K562 (cell line): ENCODE results near the gene EIF3K. TPM values are rescaled to one million over a fixed set of nuclear protein-coding genes. Genes with fewer than 3 reads are reported as not detected.

ENCODE experiments used
- ARID3B ChIP-seq: fragments of 250-450 bp; sonication (Bioruptor Pico); IDR thresholded peaks from 2 replicates; pipeline ENCODE4 v1.4.0; 2020; ENCODE audit warnings: borderline replicate concordance
- CCNT2 ChIP-seq: IDR thresholded peaks from 2 replicates; pipeline ENCODE4 v1.6.1; 2011; ENCODE audit warnings: borderline replicate concordance, low read depth, mild to moderate bottlenecking, moderate library complexity, mixed read lengths, low read length; ENCODE audit not compliant: insufficient read length; ENCODE audit errors: extremely low read depth
- CEBPB ChIP-seq: fragments of 450-650 bp; IDR thresholded peaks from 2 replicates; pipeline ENCODE4 v1.6.1; 2016; ENCODE audit warnings: missing genetic modification characterization, missing compliant biosample characterization
- CXXC5 ChIP-seq: fragments of 250-450 bp; sonication (Bioruptor Pico); IDR thresholded peaks from 2 replicates; pipeline ENCODE4 v1.8.0; 2022; ENCODE audit warnings: inconsistent platforms, mild to moderate bottlenecking, moderate library complexity
- ERF ChIP-seq: fragments of 450-650 bp; formaldehyde crosslinking; IDR thresholded peaks from 2 replicates; pipeline ENCODE4 v1.4.0; 2020; ENCODE audit warnings: mild to moderate bottlenecking, mixed read lengths
- FOXA3 ChIP-seq, 2 experiments: fragments of 450-650 bp in 1 of 2; sonication (generic) in 1 of 2; formaldehyde crosslinking; IDR thresholded peaks in 1 of 2; conservative IDR thresholded peaks in 1 of 2; 2 replicates each; pipeline versions ENCODE4 v1.4.0 to v1.8.0; 2020 to 2022; ENCODE audit warnings: mild to moderate bottlenecking in 2 of 2, missing genetic modification reagents in 1 of 2
- HEY1 ChIP-seq: fragments of 250-450 bp; sonication (Bioruptor Pico); IDR thresholded peaks from 2 replicates; pipeline ENCODE4 v1.5.0; 2020; ENCODE audit warnings: mild to moderate bottlenecking, moderate library complexity, borderline replicate concordance
- HSF4 ChIP-seq: fragments of 250-450 bp; sonication (Bioruptor Pico); IDR thresholded peaks from 2 replicates; pipeline ENCODE4 v2.1.2; 2022; ENCODE audit warnings: mild to moderate bottlenecking, moderate library complexity, borderline replicate concordance
- IRF1 ChIP-seq: sonication (generic); formaldehyde crosslinking; IDR thresholded peaks from 2 replicates; pipeline ENCODE4 v1.8.0; 2022; ENCODE audit warnings: missing genetic modification reagents, mild to moderate bottlenecking, borderline replicate concordance
- MEF2A ChIP-seq: IDR thresholded peaks from 2 replicates; pipeline ENCODE4 v1.6.1; 2011; ENCODE audit warnings: low read depth, mild to moderate bottlenecking, low read length, moderate library complexity; ENCODE audit not compliant: control insufficient read depth
- MYBL2 ChIP-seq, 2 experiments: fragments of 450-650 bp in 1 of 2; sonication (generic) in 1 of 2; formaldehyde crosslinking in 1 of 2; IDR thresholded peaks; 2 replicates each; pipeline versions ENCODE4 v1.6.1 to v1.8.1; 2017 to 2022; ENCODE audit warnings: borderline replicate concordance in 1 of 2, inconsistent platforms in 1 of 2, low read depth in 1 of 2, mild to moderate bottlenecking in 1 of 2, missing genetic modification reagents in 1 of 2, moderate library complexity in 1 of 2
- MYNN ChIP-seq, 2 experiments: sonication (generic); formaldehyde crosslinking in 1 of 2; IDR thresholded peaks; 2 replicates each; pipeline versions ENCODE4 v1.5.0 to v1.6.1; 2016 to 2020; ENCODE audit warnings: antibody characterized with exemption in 1 of 2, missing genetic modification reagents in 1 of 2
- NR4A1 ChIP-seq, 2 experiments: fragments of 250-450 bp in 1 of 2; fragments of 450-650 bp in 1 of 2; sonication (Bioruptor Pico) in 1 of 2; IDR thresholded peaks; 2 replicates each; pipeline versions ENCODE4 v1.4.0 to v1.6.1; 2016 to 2020; ENCODE audit warnings: mild to moderate bottlenecking in 2 of 2, missing compliant biosample characterization in 1 of 2, missing genetic modification characterization in 1 of 2, moderate library complexity in 1 of 2
- RAD21 ChIP-seq, 2 experiments: fragments of 250-450 bp in 1 of 2; fragments of 450-650 bp in 1 of 2; sonication (Bioruptor Pico) in 1 of 2; formaldehyde crosslinking in 1 of 2; IDR thresholded peaks in 1 of 2; conservative IDR thresholded peaks in 1 of 2; 2 replicates each; pipeline versions ENCODE4 v1.4.0 to v1.8.0; 2020 to 2022; ENCODE audit warnings: mild to moderate bottlenecking in 2 of 2, moderate library complexity in 1 of 2
- TEAD1 ChIP-seq, 2 experiments: fragments of 450-650 bp in 1 of 2; sonication (generic) in 1 of 2; formaldehyde crosslinking; IDR thresholded peaks; 2 replicates each; pipeline versions ENCODE4 v1.4.0 to v1.8.0; 2020 to 2022; ENCODE audit warnings: mild to moderate bottlenecking in 2 of 2, missing genetic modification reagents in 1 of 2
- XRCC5 ChIP-seq: fragments of 200-400 bp; formaldehyde crosslinking; IDR thresholded peaks from 2 replicates; pipeline ENCODE4 v1.6.1; 2017; ENCODE audit warnings: low read depth, mild to moderate bottlenecking, low read length
- ZNF274 ChIP-seq: IDR thresholded peaks from 2 replicates; pipeline ENCODE4 v1.6.1; 2011; ENCODE audit warnings: low read depth, mild to moderate bottlenecking, low read length, moderate library complexity, borderline replicate concordance
- ZNF398 ChIP-seq: fragments of 250-450 bp; sonication (Bioruptor Pico); IDR thresholded peaks from 2 replicates; pipeline ENCODE4 v1.8.0; 2021; ENCODE audit warnings: moderate library complexity, mild to moderate bottlenecking, inconsistent platforms
- ZNF41 ChIP-seq: fragments of 250-450 bp; sonication (Bioruptor Pico); conservative IDR thresholded peaks from 2 replicates; pipeline ENCODE4 v1.4.0; 2020; ENCODE audit warnings: mild to moderate bottlenecking
- ZNF830 ChIP-seq: fragments of 250-450 bp; sonication (Bioruptor Pico); IDR thresholded peaks from 2 replicates; pipeline ENCODE4 v1.5.0; 2021; ENCODE audit warnings: mild to moderate bottlenecking
- polyA plus RNA-seq, 8 experiments: library from polyadenylated mRNA; depleted of rRNA in 4 of 8; stranded (reverse) in 5 of 8; unstranded in 3 of 8; fragments of >200 nt; fragmentation: Nextera tagmentation in 2 of 8; fragmentation: Illumina TruSeq in 1 of 8; extraction: Ambion mirVana in 2 of 8; extraction: Trizol in 1 of 8; gene quantifications; 2 replicates each; pipeline versions ENCODE4 v1.2.1 to v1.2.3, GENCODE V29; 2011 to 2014; ENCODE audit warnings: inconsistent platforms in 1 of 8, missing spikeins in 1 of 8
- total RNA-seq, 7 experiments: library from RNA; depleted of rRNA in 6 of 7; stranded (reverse); fragments of >200 nt in 6 of 7; fragmentation: Illumina TruSeq in 2 of 7; extraction: Trizol in 2 of 7; gene quantifications; 2 replicates each; pipeline versions ENCODE4 v1.2.1 to v1.2.3, GENCODE V29; 2011 to 2021; ENCODE audit warnings: low replicate concordance in 1 of 7

Gene EIF3K
- total and polyA plus RNA-seq, 9 of the 15 experiments (the other 6 are each of a cell fraction or from before 2014, with no cell fraction given): 387 to 1,827 (median 733) TPM

- TF ChIP-seq NR4A1 (CRISPR knock-in tag; IDR thresholded peaks at IDR 0.05) (no peak), NR4A1 (tag; IDR thresholded peaks at IDR 0.05) (no peak), IRF1 (no peak), ZNF274 (no peak), MYNN (IDR thresholded peaks at IDR 0.05) (no peak), MYNN (CRISPR knock-in tag; IDR thresholded peaks at IDR 0.05) (no peak), XRCC5 (no peak), TEAD1 (CRISPR knock-in tag; IDR thresholded peaks at IDR 0.05) (peak in 1 of 2 experiments; percentile 64; a peak in 1 of 4 replicates), CEBPB (tag) (no peak), MYBL2 (IDR thresholded peaks at IDR 0.05; ENCODE audit: low read depth) (no peak), MYBL2 (CRISPR knock-in tag; IDR thresholded peaks at IDR 0.05; ENCODE audit: borderline replicate concordance) (no peak), RAD21 (CRISPR knock-in tag; conservative IDR thresholded peaks at IDR 0.05 in 1 of 2, IDR thresholded peaks at IDR 0.05 in 1 of 2) (no peak), ERF (CRISPR knock-in tag) (no peak), ZNF41 (CRISPR knock-in tag) (no peak), MEF2A (no peak), HSF4 (CRISPR knock-in tag) (no peak), CCNT2 (peak; percentile 52), FOXA3 (CRISPR knock-in tag; conservative IDR thresholded peaks at IDR 0.05 in 1 of 2, IDR thresholded peaks at IDR 0.05 in 1 of 2) (no peak), HEY1 (CRISPR knock-in tag) (no peak), ARID3B (CRISPR knock-in tag) (no peak), CXXC5 (CRISPR knock-in tag) (peak; percentile 62), ZNF830 (CRISPR knock-in tag) (no peak), ZNF398 (CRISPR knock-in tag) (no peak)
Observed at GRCh38 chr19:38596057-38596981, 22.7 kb upstream of the EIF3K start (continued).
